A549 (cell line): Measurements from ENCODE around the gene PTPRE.

ENCODE experiments used
- CTCF ChIP-seq: fragments of >200 bp; sonication (Bioruptor Twin); formaldehyde crosslinking; IDR thresholded peaks from 3 replicates; pipeline ENCODE4 v1.5.1; 2016
- EP300 ChIP-seq, 2 experiments: fragments of >200 bp; sonication (Bioruptor Twin); formaldehyde crosslinking; IDR thresholded peaks; 2 replicates in 1 of 2; 3 replicates in 1 of 2; pipeline ENCODE4 v1.6.1; 2016 to 2017
- ESRRA ChIP-seq: fragments of 150-350 bp; IDR thresholded peaks from 2 replicates; pipeline ENCODE4 v1.6.1; 2014; ENCODE audit warnings: mild to moderate bottlenecking, low read length, borderline replicate concordance
- JUN ChIP-seq, 2 experiments: fragments of >200 bp; sonication (Bioruptor Twin); formaldehyde crosslinking; IDR thresholded peaks; 2 replicates in 1 of 2; 3 replicates in 1 of 2; pipeline ENCODE4 v1.6.1; 2016 to 2017
- MAX ChIP-seq: IDR thresholded peaks from 2 replicates; pipeline ENCODE4 v1.6.1; 2012
- PBX3 ChIP-seq: IDR thresholded peaks from 2 replicates; pipeline ENCODE4 v1.6.1; 2012
- POLR2A ChIP-seq: IDR thresholded peaks from 2 replicates; pipeline ENCODE4 v1.6.1; 2012; ENCODE audit warnings: mild to moderate bottlenecking, low read length

GRCh38 chr10:127959428-127959827, 52.5 kb downstream of the PTPRE start:
- TF ChIP-seq PBX3 (no peak), CTCF (no peak), POLR2A (no peak), EP300 (IDR thresholded peaks at IDR 0.05) (no peak), JUN (IDR thresholded peaks at IDR 0.05) (no peak), MAX (no peak), ESRRA (no peak)
